ENCODE data around the gene CFAP97.

GRCh38 chr4:185235119-185235842 lies 31.5 kb upstream of the CFAP97 start:
- TF ChIP-seq EZH2 (IDR thresholded peaks at IDR 0.05; ENCODE audit: insufficient read depth, poor library complexity, severe bottlenecking) (no peak), EZH2phosphoT487 (IDR thresholded peaks at IDR 0.05; ENCODE audit: insufficient read depth, low read depth) (no peak)

All from GM23248 (cell line).